ENCODE results near the gene KLF4. TPM values are rescaled to one million over a fixed set of nuclear protein-coding genes. Genes with fewer than 3 reads are reported as not detected.

KLF4 gene
- total RNA-seq, 1 donor from 2014 or later: 1.0 TPM

- DNase-seq (no peak), ATAC-seq (ENCODE audit: low read depth) (no peak)
- no peaks in the 10 kb centered on the region for H3K4me1 Mint-ChIP-seq
- H3K4me3 Mint-ChIP-seq: no peak overlapping the region
- no peak for TF ChIP-seq CTCF (IDR thresholded peaks at IDR 0.05)
- no peaks in the 10 kb centered on the region for H3K9me3 Mint-ChIP-seq
- H3K27ac Mint-ChIP-seq: no peak overlapping the region
- H3K27me3 Mint-ChIP-seq: peaks cover 2% of the 10 kb centered on the region
- no peaks in the 10 kb centered on the region for H3K36me3 Mint-ChIP-seq (ENCODE audit: low read depth)
- ChIA-PET POLR2A (no interaction called here), CTCF (interaction anchor here (2.0 kb wide), 1 partner anchor 18 kb away, joined by 6 read pairs; no protein-coding TSS in a partner anchor)
- intact Hi-C loops (cut with micrococcal nuclease): no loop called here
Measured at GRCh38 chr9:107443786-107444185, 45.8 kb downstream of the KLF4 start.

- ATAC-seq (ENCODE audit: low read depth) (no peak), DNase-seq (no peak)
- CTCF ChIA-PET: no interaction called here
- H3K9me3 Mint-ChIP-seq: no peaks in the 10 kb centered on the region
- POLR2A ChIA-PET: no interaction called here
- TF ChIP-seq CTCF (IDR thresholded peaks at IDR 0.05): no peak
- no peak overlapping the region for H3K4me3 Mint-ChIP-seq
- H3K27ac Mint-ChIP-seq: no peak overlapping the region
- H3K27me3 Mint-ChIP-seq: peaks cover 2% of the 10 kb centered on the region
- intact Hi-C loops (cut with micrococcal nuclease): no loop called here
- no peaks in the 10 kb centered on the region for H3K4me1 Mint-ChIP-seq
- H3K36me3 Mint-ChIP-seq (ENCODE audit: low read depth): no peaks in the 10 kb centered on the region
Measured at GRCh38 chr9:107439991-107440456, 49.5 kb downstream of the KLF4 start.

- TF ChIP-seq CTCF (IDR thresholded peaks at IDR 0.05): no peak
- no peak overlapping the region for H3K4me3 Mint-ChIP-seq
- H3K9me3 Mint-ChIP-seq: no peaks in the 10 kb centered on the region
- H3K36me3 Mint-ChIP-seq (ENCODE audit: low read depth): no peaks in the 10 kb centered on the region
- intact Hi-C loops (cut with micrococcal nuclease): no loop called here
- peaks cover 2% of the 10 kb centered on the region for H3K27me3 Mint-ChIP-seq
- ChIA-PET CTCF (no interaction called here), POLR2A (no interaction called here)
- no peaks in the 10 kb centered on the region for H3K4me1 Mint-ChIP-seq
- DNase-seq (no peak), ATAC-seq (ENCODE audit: low read depth) (no peak)
- no peak overlapping the region for H3K27ac Mint-ChIP-seq
Measured at GRCh38 chr9:107438211-107439031, 51.1 kb downstream of the KLF4 start.

GRCh38 chr9:107437716-107438115 lies 51.9 kb downstream of the KLF4 start:
- ATAC-seq (ENCODE audit: low read depth) (no peak), DNase-seq (no peak)
- H3K4me1 Mint-ChIP-seq: no peaks in the 10 kb centered on the region
- intact Hi-C loops (cut with micrococcal nuclease): no loop called here
- no peaks in the 10 kb centered on the region for H3K36me3 Mint-ChIP-seq (ENCODE audit: low read depth)
- ChIA-PET POLR2A (no interaction called here), CTCF (no interaction called here)
- H3K9me3 Mint-ChIP-seq: no peaks in the 10 kb centered on the region
- no peak overlapping the region for H3K27ac Mint-ChIP-seq
- H3K4me3 Mint-ChIP-seq: no peak overlapping the region
- peaks cover 2% of the 10 kb centered on the region for H3K27me3 Mint-ChIP-seq
- no peak for TF ChIP-seq CTCF (IDR thresholded peaks at IDR 0.05)

GRCh38 chr9:107435415-107435814 lies 54.2 kb downstream of the KLF4 start:
- Mint-ChIP-seq H3K27ac (no peak overlapping the region), H3K27me3 (no peaks in the 10 kb centered on the region), H3K36me3 (ENCODE audit: low read depth) (no peaks in the 10 kb centered on the region), H3K9me3 (no peaks in the 10 kb centered on the region), H3K4me3 (no peak overlapping the region), H3K4me1 (no peaks in the 10 kb centered on the region)
- CTCF ChIA-PET: interaction anchor here (1.3 kb wide), 1 partner anchor 10 kb away, joined by 6 read pairs; no protein-coding TSS in a partner anchor
- intact Hi-C loops (cut with micrococcal nuclease): no loop called here
- ATAC-seq (ENCODE audit: low read depth) (no peak), DNase-seq (no peak)
- no peak for TF ChIP-seq CTCF (IDR thresholded peaks at IDR 0.05)
- POLR2A ChIA-PET: no interaction called here

Other genes with a start within 250 kb of the KLF4 start
- gene RAD23B, start 206.5 kb downstream of the KLF4 start, total RNA-seq: 75.3 and 82.6 TPM in 2 replicates